Left colon (tissue), 2 donors: ENCODE measurements around the gene GPT2. TPM values are rescaled to one million over a fixed set of nuclear protein-coding genes. Genes with fewer than 3 reads are reported as not detected.

Experiments
- ATAC-seq: fragments of 200-7000 bp; cut with Tn5 transposase; one replicate; pipeline ENCODE4 v1.9.1; 2020; ENCODE audit warnings: mild to moderate bottlenecking, moderate library complexity
- DNase-seq, 2 donors: peaks; one replicate each; pipeline ENCODE4 v3.0.0-alpha.2; 2020
- intact Hi-C, 2 donors: fragments of 100-400 bp; cut with DNase I in 1 of 2; cut with micrococcal nuclease in 1 of 2; formaldehyde crosslinking; loops; one replicate each; pipeline versions ENCODE4 v1.11.2 to v1.14.0; 2022; cut with DNase I, micrococcal nuclease
- long read RNA-seq: library from polyadenylated mRNA; unstranded; transcript quantifications from one replicate; pipeline ENCODE4 v2.0.0, GENCODE V29; 2021
- total RNA-seq, 2 donors: library from RNA; stranded (reverse); fragmentation: NEBNext Ultra II Directional; extraction: Animal tissue kit (Norgen Biotek cat#: 25700); gene quantifications; one replicate each; pipeline ENCODE4 v1.2.1, GENCODE V29; 2021
- donor health status: DM: no; HTN: no; CAD: no.
- donor health status: DM: yes; HTN: yes; CAD: no.

The GPT2 gene, protein sequence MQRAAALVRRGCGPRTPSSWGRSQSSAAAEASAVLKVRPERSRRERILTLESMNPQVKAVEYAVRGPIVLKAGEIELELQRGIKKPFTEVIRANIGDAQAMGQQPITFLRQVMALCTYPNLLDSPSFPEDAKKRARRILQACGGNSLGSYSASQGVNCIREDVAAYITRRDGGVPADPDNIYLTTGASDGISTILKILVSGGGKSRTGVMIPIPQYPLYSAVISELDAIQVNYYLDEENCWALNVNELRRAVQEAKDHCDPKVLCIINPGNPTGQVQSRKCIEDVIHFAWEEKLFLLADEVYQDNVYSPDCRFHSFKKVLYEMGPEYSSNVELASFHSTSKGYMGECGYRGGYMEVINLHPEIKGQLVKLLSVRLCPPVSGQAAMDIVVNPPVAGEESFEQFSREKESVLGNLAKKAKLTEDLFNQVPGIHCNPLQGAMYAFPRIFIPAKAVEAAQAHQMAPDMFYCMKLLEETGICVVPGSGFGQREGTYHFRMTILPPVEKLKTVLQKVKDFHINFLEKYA
- total RNA-seq: 10 to 100 TPM; 26.8 to 32.1 TPM
- long read RNA-seq, transcript GPT2-201 (12 exons, 3,984 nt): major isoform, 51 of 79 reads
- long read RNA-seq, partial matches to known transcripts: 21 of 79 reads
- long read RNA-seq, other reads (novel, unspliced or antisense): 5 of 79 reads

DNA sequence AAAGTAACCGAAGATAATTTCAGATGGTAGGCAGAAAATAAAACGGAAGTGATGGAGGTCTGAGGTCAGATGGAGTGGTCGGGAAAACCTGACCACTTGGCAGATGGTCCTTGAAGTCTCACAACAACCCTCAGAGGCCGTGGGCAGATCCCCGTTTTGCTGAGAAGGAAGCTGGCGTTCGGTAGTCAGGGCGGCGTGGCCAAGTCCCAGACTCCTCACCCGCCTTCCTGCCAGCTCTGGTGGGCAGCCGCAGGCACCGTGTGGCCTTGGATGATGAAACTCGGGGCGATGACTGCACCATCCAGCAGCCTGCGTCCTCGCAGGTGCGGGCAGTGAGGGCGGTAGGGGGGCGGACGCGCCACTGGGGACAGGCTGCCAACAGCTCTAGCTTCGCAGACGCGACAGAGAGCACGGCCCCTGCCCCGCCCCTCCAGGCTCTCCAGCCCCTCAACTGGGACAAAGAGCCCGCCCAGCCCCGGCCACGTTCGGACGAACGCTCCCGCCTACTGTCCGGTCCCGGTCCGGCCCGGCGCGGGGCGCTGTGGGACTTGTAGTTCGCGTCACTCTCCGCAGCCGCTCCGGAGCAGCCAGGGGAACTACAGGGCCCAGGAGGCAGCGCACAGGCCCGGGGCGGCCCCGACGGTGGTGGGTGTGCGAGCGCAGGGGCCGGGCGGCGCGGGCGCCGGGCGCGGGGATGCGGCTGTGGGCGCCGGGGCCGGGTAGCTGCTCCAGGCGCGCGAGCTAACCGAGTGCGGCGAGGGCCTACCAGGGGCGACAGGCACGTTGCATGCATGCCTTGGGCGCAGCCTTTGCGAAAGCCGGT is at the start of gene GPT2:
GPT2 (plus strand) TSS at position 673 of the 823 bp plus-strand sequence. CDS start 354 bp downstream, outside the sequence.
- DNase-seq: peak; percentile 96 to 98
- intact Hi-C loops: no loop called here
- ATAC-seq: peak; percentile 97

DNA sequence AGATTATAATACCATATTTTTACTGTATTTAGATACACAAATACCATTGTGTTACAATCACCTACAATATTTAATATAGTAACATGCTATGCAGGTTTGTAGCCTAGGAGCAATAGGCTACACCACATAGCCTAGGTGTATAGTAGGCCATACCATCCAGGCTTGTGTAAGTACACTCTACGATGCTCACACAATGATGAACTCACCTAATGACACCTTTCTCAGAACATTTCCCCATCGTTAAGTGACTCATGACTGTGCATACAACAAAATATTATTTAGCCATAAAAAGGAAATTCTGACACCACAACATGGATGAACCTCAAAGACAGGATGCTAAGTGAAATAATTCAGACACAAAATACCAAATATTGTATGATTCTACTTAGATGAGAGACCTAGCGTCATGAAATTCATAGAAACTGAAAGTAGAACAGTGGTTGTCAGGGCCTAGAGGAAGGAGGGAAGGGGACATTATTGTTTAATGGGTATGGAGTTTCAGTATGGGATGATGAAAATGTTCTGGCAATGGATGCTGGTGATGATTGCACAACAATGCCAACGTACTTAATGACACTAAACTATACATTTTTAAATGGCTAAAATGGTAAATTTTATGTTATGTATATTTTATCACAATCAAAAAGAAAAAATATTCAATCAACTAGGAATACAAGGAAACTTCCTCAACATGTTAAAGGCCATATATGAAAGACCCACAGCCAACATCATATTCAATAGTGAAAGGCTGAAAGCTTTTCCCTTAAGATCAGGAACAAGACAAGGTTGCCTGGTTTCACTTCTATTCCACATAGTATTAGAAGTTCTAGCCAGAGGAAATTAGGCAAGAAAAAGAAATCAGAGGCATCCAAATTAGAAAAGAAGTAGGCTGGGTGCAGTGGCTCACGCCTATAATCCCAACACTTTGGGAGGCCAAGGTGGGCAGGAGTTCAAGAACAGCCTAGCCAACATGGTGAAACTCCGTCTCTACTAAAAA is 47.3 kb upstream of the GPT2 start:
- ATAC-seq (peak; percentile 31), DNase-seq (no peak)
- intact Hi-C loops: no loop called here

DNA sequence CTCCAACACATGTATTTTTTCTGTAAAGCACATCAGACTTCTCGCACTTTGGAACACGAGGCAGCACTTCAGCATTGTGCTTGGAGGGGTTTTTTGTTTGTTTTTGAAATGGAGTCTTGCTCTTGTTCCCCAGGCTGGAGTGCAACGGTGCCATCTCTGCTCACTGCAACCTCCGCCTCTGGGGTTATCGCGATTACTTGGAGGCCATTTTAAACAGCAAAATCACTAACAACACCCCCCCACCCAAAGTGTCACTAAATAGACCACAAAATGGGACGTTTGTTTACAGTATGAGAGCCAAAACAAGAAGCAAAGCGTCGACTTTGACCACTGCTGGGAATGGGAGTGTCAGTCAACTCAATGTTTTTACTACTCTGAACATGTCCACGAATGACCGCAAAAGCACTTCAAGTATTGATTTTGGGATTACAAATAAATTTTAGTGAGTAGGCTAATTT is 44.1 kb upstream of the GPT2 start:
- ATAC-seq (no peak), DNase-seq (no peak)
- intact Hi-C loops: no loop called here

DNA sequence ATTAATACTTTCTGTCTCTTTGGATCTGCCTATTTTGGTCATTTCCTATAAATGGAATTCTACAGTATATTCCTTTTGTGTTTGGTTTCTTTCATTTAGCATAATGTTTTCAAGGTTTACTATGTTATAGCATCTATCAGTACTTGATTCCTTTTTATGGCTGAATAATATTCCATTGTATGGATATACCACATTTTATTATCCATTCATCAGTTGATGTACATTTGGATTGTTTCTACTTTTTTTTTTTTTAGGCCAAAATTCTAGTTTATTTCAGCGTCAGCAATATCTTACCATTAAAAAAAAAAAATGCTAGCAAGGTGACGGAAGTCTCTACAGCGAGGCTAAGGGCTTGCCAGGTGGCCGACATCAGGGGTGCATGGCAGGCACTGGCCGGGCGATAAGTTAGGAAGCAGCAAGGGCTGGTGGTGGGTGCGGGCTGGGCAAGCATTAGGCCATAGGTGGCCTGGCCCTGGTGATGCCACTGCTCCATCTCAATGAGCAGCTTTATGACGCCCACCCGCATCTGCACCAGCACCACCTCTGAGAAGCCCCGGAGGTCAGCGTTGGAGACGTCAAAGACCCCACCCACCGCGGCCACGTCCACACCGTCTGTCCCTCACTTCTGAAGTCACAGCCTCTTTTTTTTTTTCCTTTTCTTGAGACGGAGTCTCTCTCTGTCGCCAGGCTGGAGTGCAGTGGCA is 41.8 kb upstream of the GPT2 start:
- no peak for DNase-seq
- intact Hi-C loops: no loop called here
- no peak for ATAC-seq

DNA sequence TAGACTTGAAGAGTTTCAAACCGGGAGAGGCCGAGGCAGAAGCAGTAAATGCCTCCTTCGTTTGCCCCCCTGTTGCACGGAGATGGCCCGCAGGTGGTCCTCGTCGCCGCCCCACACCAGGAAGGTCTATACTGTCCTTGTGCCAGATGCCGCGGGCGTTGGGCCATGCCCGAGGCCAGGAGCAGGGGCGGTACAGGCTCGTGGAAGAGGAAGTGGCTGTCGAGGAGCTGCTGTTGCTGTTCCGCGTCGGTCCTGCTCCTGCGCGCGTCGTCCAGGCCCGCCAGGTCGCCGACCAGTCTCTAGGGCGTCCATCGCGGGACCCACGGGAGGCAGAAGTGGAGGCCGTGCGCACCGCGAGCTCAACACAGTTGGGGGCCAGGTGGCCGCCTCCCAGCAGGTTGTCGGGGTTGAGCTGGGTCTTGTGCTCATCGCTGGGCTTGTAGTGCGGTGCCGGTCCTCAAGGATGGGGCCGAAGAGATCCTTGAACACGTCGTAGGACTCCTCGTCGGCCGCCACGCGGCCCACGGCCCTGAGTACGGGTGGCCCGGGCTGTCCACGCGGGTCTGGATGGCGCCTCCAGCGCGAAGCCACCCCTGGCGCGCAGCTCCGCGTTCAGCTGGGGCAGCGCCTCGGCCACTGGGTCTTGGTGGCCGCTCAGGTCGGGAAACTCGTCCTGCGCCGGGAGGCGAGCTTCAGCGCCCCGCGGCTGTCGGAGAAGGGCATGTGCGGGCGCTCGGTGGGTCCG is 40.1 kb upstream of the GPT2 start:
- no peak for ATAC-seq
- DNase-seq: no peak
- intact Hi-C loops: no loop called here

DNA sequence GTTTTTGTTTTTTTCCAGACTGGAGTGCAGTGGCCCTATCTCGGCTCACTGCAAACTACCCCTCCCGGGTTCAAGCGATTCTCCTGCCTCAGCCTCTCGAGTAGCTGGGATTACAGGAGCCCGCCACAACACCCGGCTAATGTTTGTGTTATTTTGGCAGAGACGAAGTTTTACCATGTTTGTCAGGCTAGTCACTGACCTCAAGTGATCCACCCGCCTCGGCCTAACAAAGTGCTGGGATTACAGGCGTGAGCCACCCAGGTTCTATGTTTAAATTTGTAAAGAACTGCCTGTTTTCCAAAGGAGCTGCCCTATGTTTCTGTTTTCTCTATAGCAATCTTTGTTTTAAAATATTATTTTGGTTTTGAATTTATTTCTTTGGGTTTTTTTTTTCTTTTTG is 39.4 kb upstream of the GPT2 start:
- intact Hi-C loops: no loop called here
- no peak for ATAC-seq

DNA sequence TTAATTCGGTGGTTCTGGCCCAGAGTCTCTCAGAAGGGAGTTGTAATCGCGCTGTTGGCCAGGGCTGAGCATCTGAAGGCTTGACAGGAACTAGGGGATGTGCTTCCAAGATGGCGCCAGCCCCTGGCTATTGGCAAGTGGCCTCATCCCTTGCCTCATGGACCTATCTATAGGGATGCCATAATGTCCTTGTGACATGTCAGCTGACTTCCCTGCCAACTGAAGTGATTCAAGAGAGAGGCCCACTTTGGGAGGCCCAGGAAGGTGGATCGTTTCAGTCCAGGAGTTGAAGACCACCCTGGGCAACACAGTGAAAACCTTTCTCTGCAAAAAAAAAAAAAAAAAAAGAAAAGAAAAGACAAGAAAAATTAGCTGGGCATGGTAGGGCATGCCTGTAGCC is 38.2 kb upstream of the GPT2 start:
- intact Hi-C loops: no loop called here
- ATAC-seq: no peak
- no peak for DNase-seq

More for the DNA sequence above, 39.4 kb upstream of the GPT2 start:
- no peak for DNase-seq

DNA sequence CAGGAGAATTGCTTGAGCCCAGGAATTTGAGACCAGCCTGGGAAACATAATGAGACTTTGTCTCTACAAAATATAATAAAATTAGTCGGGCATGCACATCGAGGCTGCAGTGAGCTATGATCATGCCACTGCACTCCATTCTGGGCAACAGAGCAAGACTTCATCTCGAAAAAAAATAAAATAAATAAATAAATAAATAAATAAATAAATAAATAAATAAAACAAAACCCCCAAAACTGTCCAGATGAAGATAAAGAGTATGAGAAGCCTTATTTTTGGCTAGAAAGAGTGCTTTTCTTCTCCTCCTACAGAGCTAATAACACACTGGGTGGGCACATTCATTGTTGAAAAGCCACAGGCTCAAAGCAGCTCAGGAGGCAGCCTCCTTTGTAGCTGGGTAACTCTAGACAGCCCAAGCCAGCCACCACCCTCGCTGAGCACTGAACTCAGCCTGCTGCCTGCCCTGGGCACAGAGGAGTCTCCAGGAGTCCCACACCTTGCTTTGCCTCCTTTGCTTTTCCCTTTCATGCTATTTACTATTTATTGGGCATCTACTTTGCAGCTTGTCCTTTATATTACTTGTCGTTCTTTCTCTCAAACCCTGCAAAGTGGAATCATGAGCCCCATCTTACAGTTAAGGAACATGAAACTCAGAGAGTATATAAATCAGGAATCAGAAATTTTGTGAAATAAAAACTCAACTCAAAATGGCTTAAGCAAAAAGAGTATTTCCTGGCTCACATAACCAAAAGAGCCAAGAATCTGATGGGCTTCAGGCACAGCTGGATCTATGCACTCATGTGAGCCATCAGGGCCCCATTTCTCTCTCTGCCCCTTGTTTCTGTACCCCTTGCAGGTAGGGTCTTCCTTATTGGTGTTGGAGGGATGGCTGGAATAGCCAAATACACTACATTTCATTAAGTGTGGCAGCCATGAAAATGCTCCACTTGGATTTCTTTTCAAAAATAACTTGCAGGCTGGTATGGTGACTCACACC is 35.1 kb upstream of the GPT2 start:
- DNase-seq (no peak), ATAC-seq (no peak)
- intact Hi-C loops: no loop called here

DNA sequence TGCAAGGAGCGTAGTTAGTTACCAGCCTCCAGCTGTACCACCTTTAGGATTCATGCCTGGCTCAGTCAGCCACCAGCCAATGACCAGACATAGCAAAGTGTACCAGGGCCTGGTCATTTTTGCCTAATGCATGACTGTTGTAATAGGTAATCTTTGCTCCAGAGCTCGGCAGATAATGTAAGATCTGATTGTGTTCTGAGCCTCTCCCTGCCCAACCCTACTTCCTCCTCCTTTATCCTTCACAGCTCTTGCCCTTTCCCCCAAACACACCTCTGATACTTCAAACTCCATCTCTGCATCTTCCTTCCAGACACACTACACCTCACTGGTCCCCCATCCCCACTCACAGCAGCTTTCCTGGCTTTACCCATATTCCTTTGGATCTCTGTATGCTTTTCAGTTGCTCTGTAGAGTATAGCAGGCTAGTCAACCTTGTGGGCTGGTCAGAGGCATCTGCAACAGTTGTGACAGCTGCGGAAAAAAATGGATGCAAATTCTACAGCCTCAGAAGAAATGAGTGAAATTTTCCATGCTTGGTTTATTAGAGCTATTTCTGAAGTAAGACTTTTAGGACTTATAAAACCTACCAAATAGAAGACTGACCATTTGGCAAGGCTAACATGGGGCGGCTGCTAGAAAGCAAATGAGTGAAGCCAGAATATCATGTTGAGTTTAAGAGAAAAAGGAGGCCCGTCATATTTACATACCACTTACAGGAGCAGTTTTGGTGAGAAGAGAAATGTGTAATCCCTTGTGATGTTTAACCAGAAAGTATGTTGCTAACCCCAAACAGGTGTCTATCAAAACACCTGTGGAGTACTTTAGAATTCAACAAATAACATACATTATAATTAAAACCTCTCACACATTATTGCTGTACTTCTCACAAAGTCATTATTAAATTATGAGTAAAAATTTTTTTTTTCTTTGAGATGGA is 33.3 kb upstream of the GPT2 start:
- intact Hi-C loops: loop anchor here in 1 of 2 donors (10.0 kb wide), 1 partner anchor 54 kb away; no protein-coding TSS in a partner anchor
- peak; percentile 90 for ATAC-seq
- no peak for DNase-seq

DNA sequence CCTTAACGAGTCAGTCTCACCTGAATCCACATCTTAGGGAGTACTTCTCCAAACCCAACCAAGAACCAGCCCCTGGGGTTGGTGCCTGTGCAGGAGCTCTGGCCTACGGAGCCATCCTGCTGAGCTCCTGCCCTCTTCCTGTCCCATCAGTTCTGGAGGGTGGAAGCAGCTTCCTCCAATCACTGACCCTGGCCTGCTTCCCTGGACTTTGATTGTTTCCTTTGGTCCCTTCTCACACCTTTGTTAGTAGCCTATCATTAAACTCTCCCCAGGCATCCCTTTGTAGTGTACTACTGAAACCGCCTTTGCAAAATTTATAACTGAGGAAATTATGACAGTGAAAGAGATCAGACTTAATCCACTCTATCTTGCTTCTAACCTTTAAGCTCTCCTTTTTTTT is 32.0 kb upstream of the GPT2 start:
- DNase-seq: no peak
- intact Hi-C loops: loop anchor here in 1 of 2 donors (10.0 kb wide), 1 partner anchor 53 kb away; no protein-coding TSS in a partner anchor
- peak; percentile 52 for ATAC-seq

DNA sequence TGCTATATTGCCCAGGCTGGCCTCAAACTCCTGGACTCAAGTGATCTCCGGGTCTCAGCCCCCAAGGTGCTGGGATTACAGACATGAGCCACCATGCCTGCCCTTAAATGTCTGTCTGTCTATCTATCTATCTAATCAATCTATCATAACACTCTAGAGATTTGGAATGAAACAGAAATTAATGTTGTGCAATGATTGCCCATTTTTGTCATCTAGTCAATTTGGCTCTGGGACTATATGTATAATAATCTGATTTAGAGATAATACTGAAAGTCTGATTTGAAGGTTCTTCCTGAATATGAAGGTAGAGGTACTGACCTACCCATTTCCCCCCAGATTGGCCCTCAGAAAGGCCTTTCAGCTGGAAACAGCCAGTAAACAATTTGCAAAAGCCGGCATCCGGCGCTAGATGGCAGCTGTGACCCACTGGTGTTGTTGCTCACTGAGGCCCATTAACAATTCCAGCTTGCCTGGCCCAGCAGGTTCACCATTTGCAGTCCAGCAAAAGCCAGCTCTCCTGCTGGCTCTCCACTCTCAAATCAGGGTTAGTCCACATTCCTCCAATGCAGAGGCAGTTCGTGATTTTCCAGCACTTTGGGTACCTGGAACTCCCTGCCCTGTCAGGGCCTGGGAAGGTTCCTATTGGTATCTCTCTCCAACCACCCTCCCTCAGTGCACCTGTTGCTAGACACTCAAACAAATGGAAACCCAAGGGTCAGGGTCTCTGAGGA is 30.3 kb upstream of the GPT2 start:
- peak; percentile 65 to 83 for DNase-seq
- peak; percentile 69 for ATAC-seq
- intact Hi-C loops: loop anchor here (2.0 to 10.0 kb wide), 2 partner anchors 51 to 53 kb away; no protein-coding TSS in a partner anchor

DNA sequence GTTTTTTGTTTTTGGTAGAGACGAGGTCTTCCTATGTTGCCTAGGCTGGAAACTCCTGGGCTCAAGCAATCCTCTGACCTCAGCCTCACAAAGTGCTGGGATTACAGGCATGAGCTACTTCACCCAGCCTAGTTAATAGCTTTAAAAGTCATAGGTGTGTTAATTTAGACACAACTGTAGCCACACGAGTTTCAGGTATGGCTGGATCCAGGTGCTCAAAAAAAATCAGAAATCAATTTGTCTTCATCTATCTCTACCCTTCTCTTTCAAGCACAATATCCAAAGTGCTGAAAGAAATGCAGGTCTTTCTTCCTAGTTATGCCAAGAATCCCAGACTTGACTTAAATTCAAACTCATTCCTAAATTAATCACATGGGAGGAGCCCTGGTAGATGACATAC is 29.3 kb upstream of the GPT2 start:
- DNase-seq (no peak), ATAC-seq (no peak)
- intact Hi-C loops: loop anchor here (2.0 to 10.0 kb wide), 2 partner anchors 50 to 52 kb away; no protein-coding TSS in a partner anchor

DNA sequence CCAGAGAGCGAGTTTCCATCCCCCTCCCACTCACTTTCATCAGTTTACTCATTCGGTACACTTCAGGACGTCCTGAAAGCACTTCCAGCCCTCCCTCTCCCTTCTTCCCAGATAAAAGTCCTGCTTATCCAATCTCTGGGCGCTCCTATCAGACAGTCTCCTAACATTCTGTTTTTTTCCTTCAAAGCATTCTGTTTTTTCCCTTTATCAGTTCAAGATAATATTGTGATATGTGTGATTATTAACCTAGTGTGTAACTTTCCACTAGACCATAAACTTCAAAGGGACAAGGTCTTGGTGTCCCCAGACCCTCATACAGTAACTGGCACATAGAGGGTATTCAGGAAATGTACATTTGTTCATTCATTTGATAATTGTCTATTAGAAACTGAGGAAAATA is 28.8 kb upstream of the GPT2 start:
- ATAC-seq (no peak), DNase-seq (no peak)
- intact Hi-C loops: loop anchor here (2.0 to 10.0 kb wide), 2 partner anchors 49 to 51 kb away; no protein-coding TSS in a partner anchor
